OCI-LY3 (cell line): Measurements from ENCODE around the gene SNHG17.
A peak's percentile ranks its signal among the peaks of the same experiment; 100 is the strongest.
"Not testable (repeated sequence)": the region's sequence is repeated elsewhere in the genome, so short reads cannot be mapped to it uniquely, and the experiment has no call there.

ENCODE experiments used
- H2AFZ ChIP-seq: fragments of 200-600, 300-600 bp; shearing (Covaris generic); 2 replicates; pipeline ENCODE4 v1.6.0; 2014; ENCODE audit warnings: antibody characterized with exemption, low read depth, low read length
- H3K27ac ChIP-seq: fragments of 200-600, 300-600 bp; sonication (generic); 2 replicates; pipeline ENCODE4 v1.5.1; 2014; ENCODE audit warnings: mild to moderate bottlenecking, low read length, moderate library complexity, mixed read lengths
- H3K27me3 ChIP-seq: fragments of 200-600, 300-600 bp; sonication (generic); 2 replicates; pipeline ENCODE4 v1.6.1; 2014; ENCODE audit warnings: low read depth, low read length, mixed read lengths
- H3K36me3 ChIP-seq: fragments of 200-600, 300-600 bp; sonication (generic); replicated peaks from 2 replicates; pipeline ENCODE3; 2014; ENCODE audit warnings: low read depth, low read length, mixed read lengths
- H3K4me1 ChIP-seq: fragments of 300-600, 200-600 bp; sonication (generic); 2 replicates; pipeline ENCODE4 v1.6.1; 2014; ENCODE audit warnings: low read length, mixed read lengths
- H3K4me2 ChIP-seq: fragments of 200-600, 300-600 bp; sonication (generic); 2 replicates; pipeline ENCODE4 v1.6.1; 2014; ENCODE audit warnings: low read length, mixed read lengths
- H3K4me3 ChIP-seq: fragments of 300-600, 200-600 bp; sonication (generic); 2 replicates; pipeline ENCODE4 v1.5.1; 2014; ENCODE audit warnings: antibody characterized with exemption, mild to moderate bottlenecking, low read length, moderate library complexity
- H3K79me2 ChIP-seq: fragments of 300-600, 200-600 bp; shearing (Covaris generic); 2 replicates; pipeline ENCODE4 v1.6.1; 2014; ENCODE audit warnings: mild to moderate bottlenecking, low read length, mixed read lengths
- H3K9ac ChIP-seq: fragments of 300-600, 200-600 bp; shearing (Covaris generic); 2 replicates; pipeline ENCODE4 v1.6.0; 2014; ENCODE audit warnings: mild to moderate bottlenecking, low read length, moderate library complexity
- H3K9me3 ChIP-seq: fragments of 200-600, 300-600 bp; shearing (Covaris generic); 2 replicates; pipeline ENCODE4 v1.6.1; 2014; ENCODE audit warnings: low read length, mixed read lengths; ENCODE audit not compliant: insufficient read depth
- H4K20me1 ChIP-seq: fragments of 200-600, 300-600 bp; sonication (generic); 2 replicates; pipeline ENCODE4 v1.6.1; 2016; ENCODE audit warnings: low read length, mixed read lengths; ENCODE audit not compliant: insufficient read depth
- EZH2phosphoT487 ChIP-seq: fragments of 200-600 bp; shearing (Covaris generic); IDR thresholded peaks from 2 replicates; pipeline ENCODE4 v1.6.1; 2018; ENCODE audit warnings: antibody characterized with exemption, mixed run types, low read depth
- TF ChIP-seq, protein P1 (sequence below): fragments of 200-600, 300-600 bp; sonication (generic); IDR thresholded peaks from 2 replicates; pipeline ENCODE4 v1.5.1; 2014; ENCODE audit warnings: antibody characterized with exemption, low read length, low read depth

SNHG17 gene

GRCh38 chr20:38445901-38446425 lies 10.8 kb upstream of the SNHG17 start:
- peaks cover 20% of the 10 kb centered on the region for H3K4me1 ChIP-seq
- H2AFZ ChIP-seq = peak overlapping the region; percentile 99
- no peaks in the 10 kb centered on the region for H3K9me3 ChIP-seq
- 0 out of 2 replicates have a peak, but pooled peaks cover 12% of the 10 kb centered on the region for H3K27me3 ChIP-seq
- peaks cover 27% of the 10 kb centered on the region for H3K36me3 ChIP-seq
- H3K27ac ChIP-seq = no peak overlapping the region
- peak overlapping the region; percentile 87 for H3K4me3 ChIP-seq
- TF ChIP-seq, protein P1, sequence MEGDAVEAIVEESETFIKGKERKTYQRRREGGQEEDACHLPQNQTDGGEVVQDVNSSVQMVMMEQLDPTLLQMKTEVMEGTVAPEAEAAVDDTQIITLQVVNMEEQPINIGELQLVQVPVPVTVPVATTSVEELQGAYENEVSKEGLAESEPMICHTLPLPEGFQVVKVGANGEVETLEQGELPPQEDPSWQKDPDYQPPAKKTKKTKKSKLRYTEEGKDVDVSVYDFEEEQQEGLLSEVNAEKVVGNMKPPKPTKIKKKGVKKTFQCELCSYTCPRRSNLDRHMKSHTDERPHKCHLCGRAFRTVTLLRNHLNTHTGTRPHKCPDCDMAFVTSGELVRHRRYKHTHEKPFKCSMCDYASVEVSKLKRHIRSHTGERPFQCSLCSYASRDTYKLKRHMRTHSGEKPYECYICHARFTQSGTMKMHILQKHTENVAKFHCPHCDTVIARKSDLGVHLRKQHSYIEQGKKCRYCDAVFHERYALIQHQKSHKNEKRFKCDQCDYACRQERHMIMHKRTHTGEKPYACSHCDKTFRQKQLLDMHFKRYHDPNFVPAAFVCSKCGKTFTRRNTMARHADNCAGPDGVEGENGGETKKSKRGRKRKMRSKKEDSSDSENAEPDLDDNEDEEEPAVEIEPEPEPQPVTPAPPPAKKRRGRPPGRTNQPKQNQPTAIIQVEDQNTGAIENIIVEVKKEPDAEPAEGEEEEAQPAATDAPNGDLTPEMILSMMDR = no peak
- TF ChIP-seq EZH2phosphoT487 = no peak
- H3K9ac ChIP-seq = peak overlapping the region; percentile 28; the same call in 1 of the 2 replicates
- peaks cover 20% of the 10 kb centered on the region for H3K79me2 ChIP-seq
- H3K4me2 ChIP-seq = peak overlapping the region; percentile 72
- H4K20me1 ChIP-seq = peaks cover 4% of the 10 kb centered on the region; the same call in 1 of the 2 replicates

- Histone ChIP-seq H3K4me2 (no peak overlapping the region), H3K27ac (no peak overlapping the region), H2AFZ (peak overlapping the region; percentile 99), H3K9me3 (no peaks in the 10 kb centered on the region), H3K79me2 (peaks cover 20% of the 10 kb centered on the region), H4K20me1 (peaks cover 4% of the 10 kb centered on the region; the same call in 1 of the 2 replicates), H3K27me3 (0 out of 2 replicates have a peak, but pooled peaks cover 12% of the 10 kb centered on the region), H3K9ac (no peak overlapping the region), H3K4me1 (peaks cover 20% of the 10 kb centered on the region), H3K4me3 (no peak overlapping the region), H3K36me3 (peaks cover 21% of the 10 kb centered on the region)
- TF ChIP-seq, protein P1 = no peak
These were observed 10.3 kb upstream of the SNHG17 start for GRCh38 chr20:38445381-38445796.

DNA sequence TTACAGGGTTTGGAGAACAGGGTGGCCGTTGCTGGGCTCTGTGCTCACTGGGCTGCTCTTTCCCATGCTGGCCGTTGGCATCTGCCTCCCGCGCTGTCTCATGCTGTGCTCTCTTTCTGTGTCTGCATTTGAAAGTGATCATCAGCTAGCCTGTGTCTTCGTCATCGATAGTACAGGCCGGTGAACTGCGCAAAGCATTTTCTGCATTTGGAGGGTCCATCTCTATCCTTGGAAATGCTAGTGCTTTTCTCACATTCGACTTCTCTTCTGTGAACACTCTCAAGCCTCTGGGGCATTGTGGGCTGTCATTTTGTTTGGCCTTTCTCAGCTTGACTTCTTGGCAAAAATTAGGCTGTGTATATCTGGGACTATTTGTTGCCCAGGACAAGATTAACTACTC lies 6.8 kb upstream of the SNHG17 start:
- H3K4me1 ChIP-seq = peaks cover 6% of the 10 kb centered on the region
- H3K9ac ChIP-seq = no peak overlapping the region
- H3K36me3 ChIP-seq = no peaks in the 10 kb centered on the region
- H3K27ac ChIP-seq = no peak overlapping the region
- H4K20me1 ChIP-seq = no peaks in the 10 kb centered on the region
- H3K27me3 ChIP-seq = 0 out of 2 replicates have a peak, but pooled peaks cover 16% of the 10 kb centered on the region
- no peak overlapping the region for H3K4me3 ChIP-seq
- H3K4me2 ChIP-seq = no peak overlapping the region
- TF ChIP-seq EZH2phosphoT487 = no peak
- TF ChIP-seq, protein P1 = no peak
- no peaks in the 10 kb centered on the region for H3K9me3 ChIP-seq
- peaks cover 4% of the 10 kb centered on the region for H3K79me2 ChIP-seq
- no peak overlapping the region for H2AFZ ChIP-seq

- H3K27me3 ChIP-seq = 0 out of 2 replicates have a peak, but pooled peaks cover 16% of the 10 kb centered on the region
- not testable (repeated sequence) for H3K27ac ChIP-seq, H3K36me3 ChIP-seq, H3K9ac ChIP-seq, H3K4me3 ChIP-seq, H3K4me2 ChIP-seq, H2AFZ ChIP-seq, H3K9me3 ChIP-seq, H3K4me1 ChIP-seq, H4K20me1 ChIP-seq, H3K79me2 ChIP-seq
These were observed 6.0 kb upstream of the SNHG17 start for GRCh38 chr20:38441110-38441509.
